Femur (tissue), 1 donor: ENCODE measurements around the gene FGF9.

Experiments used
- DNase-seq: peaks from one replicate; pipeline ENCODE4 v3.0.0-alpha.2; 2017

FGF9 gene

DNA sequence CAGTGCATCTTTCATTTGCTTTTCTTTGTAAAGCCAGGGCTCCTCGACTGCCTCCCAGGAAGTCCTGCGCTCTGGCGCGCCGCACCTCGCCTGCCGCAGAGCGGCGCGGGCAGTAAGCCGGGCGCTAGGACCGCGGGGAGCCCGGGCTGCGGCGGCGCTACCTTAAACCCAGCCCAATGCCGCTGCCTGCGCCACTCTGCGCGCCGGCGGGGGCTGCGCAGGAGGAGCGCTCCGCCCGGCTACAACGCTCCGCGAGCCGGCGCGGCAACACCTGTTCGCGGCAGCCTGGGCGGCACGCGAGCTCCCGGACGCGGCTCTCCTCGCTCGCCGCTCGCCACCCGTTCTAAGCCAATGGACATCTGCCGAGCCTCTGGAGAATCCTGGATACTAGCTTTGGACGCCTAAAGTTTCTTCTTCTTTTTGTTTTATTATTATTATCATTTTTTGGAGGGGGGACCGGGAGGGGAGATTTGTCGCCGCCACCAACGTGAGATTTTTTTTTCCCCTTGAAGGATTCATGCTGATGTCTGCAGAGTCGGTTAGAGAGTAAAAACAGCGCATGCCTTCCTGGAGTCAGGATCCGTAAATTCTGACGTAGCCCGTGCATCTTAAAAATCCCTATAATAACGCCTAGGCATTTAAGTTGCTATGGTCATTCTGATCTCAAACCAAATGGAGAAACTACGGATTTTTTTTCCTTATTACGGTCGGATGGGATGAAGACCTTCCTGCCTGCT, at the start of gene FGF9:
Gene FGF9 (plus strand): TSS at position 191 of the 737 bp plus-strand sequence. CDS start 840 bp downstream, outside the sequence.
- peak; percentile 77 for DNase-seq

DNA sequence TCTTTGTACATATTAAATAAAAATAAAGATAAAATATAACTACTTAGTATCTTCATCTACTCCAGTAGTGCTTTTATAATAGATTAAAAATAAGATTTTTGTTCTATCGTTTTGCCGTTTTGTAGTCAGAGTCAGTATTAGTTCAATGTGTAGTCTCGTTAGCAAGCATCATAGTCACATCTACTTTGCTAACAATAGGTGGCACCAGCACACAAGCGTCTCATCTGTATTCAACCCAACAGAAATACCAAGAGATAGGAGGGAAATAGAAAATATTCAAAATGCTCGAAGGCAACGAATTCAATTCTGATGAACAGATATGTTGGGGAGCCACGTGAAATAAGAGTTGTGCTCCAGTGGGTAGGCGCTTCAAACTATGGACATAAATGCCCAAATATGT, 45.5 kb upstream of the FGF9 start:
- no peak for DNase-seq

DNA sequence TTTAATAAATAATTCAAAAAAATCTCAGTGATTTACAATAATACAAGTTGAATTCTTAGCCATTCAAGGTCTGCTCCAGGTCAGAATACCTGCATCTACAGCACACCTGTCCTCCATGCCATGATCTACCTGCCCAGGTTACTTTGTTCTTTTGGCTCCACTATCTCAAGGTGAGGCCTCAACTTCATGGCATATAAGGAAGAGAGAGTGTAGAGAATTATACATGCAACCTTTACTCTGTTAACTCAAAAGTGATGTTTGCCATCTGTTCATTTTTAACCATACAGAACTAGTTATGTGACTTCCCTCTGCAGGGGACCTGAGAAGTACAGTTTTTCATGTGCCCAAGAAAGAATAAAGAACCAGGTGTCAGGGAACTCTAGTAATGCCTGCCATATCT, 38.7 kb upstream of the FGF9 start:
- DNase-seq: no peak

DNA sequence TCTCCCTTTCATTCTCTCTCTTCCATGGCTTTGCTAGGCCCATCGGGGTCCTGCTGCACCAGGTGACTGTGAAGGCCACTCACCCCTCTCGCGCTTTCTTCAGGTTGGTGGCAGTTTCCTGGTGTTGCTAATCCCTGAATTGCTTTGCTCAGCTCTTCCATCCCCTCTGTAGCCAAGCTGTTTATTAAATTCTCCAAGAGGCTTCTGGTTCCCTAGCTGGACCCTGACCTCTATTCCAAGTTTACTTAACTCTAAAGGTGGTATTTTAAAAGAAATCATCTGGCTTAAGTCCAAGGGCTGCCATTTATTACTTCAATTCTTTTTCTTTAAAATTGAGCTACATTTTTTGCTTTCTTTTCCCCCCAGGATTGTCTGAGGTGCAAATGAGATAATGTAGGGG, 34.2 kb upstream of the FGF9 start:
- DNase-seq: no peak

DNA sequence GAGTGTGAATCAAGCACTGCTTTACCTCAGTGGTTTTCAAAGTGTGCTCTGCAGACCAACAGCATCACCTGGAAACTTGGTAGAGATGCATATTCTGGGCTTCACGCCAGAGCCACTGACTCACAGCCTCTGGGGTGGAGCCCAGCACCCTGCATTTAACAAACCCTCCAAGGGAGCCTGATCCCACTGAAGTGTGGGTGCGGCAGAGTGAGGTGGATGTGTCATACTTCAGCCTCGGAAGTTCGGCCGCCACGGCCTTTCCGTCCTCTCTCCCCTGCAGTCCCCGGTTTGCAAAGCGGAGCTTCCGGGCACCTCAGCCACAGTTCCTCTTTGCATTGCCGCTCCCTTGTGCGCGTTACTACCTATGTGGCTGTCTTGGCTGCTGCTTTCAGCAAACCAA, 33.6 kb upstream of the FGF9 start:
- DNase-seq: peak; percentile 25

DNA sequence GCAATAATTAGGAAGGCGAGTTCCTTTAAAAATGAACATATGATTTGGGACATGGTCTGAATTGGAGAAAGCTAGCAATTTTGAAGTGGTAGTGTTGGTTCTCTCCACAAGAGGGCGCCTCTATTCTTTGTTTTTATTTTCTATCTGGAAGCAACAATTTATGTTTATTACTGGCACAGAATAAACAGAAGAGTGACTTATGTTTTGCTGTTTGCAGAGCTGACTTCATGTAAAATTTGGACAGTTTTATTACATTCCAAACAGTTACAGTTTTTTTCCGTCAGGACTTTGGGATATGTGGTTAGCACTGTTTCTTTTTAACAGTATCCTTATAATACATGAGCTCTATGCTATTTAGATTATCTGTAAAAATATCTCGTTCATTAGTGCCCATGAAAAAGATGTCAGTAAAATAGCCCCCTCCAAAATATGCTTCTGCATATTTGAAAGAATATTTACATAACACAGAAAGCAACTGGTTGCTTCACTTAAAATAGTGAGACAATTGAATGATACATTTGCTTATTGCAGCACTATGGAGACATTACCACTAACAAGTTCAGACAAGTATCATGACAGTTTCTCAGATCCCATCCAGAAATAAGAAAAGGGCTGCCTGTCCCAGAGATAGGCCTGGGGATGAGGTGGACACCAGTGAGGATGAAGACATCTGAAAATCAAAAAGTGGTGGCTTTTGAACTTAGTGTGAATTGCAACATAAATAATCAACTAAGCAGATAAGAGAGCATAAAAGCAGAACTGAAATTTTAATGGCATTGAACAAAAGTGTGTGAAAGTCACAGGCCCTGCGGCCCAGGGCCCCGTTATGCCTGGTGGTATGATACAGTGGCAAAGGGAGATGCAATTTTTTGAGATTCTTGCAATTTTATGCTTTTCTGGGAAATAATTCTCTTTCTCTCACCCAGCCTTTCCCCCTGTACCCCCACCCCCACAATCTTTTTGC, 32.3 kb upstream of the FGF9 start:
- DNase-seq: no peak

DNA sequence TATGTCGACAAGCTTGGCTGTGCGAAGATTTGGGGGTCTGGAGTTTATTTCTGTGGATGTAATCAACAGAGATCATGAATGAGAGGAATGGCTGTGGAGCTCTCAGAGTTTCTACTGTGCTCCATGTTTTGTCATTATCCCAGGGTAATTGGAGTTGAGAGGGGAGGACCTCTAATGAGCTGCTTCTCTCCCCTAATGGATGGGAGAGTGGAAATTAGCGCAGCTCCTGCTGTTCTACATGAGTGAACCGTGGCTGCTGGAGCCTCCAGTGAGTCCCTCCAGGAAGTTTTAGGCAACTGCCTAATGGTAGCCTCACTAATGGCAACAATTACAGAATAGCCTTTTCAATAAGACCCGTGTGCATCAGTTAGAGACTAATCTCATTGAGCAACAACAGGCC, 31.3 kb upstream of the FGF9 start:
- no peak for DNase-seq

DNA sequence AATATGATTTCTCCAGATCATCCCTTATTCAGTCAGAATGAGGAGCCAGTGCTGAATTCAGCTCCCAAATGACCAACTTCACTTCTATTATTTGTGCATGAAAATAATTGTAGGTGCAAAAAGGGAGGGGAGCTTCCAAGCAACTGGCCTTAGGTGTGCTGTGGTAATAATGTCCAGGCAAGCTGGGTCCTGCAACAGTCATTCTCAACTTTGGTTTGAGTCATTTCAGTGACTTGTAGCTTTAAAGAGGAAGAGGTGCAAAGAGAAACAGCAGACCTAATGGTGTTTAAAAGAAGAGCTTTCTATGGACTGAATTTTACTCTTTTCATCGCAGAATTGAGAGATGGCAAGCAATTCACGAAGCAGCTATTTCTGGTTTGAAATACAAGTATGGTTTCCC, 29.2 kb upstream of the FGF9 start:
- no peak for DNase-seq

DNA sequence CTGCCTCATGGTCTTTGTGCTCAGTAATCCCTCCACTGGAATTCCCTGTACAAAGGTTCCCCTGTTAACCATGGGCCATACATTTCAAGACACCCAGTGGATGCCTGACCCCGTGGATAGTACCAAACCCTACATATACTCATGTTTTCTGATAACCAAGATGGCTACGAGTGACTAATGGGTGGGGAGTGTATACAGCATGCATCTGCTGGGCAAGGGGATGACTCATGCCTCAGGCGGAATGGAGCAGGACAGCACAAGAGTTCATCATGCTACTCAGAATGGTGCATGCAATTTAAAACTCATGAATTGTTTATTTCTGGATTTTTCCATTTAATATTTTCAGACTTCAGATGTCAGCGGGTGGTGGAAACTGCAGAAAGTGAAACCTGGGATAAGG, 13.3 kb upstream of the FGF9 start:
- DNase-seq: no peak

DNA sequence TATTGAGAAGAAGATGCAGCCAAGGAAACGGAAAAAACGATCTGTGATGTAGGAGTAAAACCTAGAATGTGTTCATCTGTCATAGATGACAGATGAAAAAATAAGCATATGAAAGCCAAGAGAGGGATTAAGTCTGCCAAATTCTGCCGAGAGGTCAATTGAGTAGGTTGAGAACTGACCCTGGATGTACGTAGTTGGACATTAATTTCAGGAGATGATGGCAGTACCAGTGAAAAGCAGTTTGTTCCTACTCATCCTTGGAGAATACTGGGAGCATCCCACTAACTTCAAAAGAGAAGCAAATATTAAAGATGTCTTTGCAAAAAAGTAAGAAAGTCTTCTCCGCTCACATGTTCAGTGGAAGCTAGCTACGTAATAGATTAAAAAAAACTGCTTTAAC, 11.8 kb upstream of the FGF9 start:
- no peak for DNase-seq

DNA sequence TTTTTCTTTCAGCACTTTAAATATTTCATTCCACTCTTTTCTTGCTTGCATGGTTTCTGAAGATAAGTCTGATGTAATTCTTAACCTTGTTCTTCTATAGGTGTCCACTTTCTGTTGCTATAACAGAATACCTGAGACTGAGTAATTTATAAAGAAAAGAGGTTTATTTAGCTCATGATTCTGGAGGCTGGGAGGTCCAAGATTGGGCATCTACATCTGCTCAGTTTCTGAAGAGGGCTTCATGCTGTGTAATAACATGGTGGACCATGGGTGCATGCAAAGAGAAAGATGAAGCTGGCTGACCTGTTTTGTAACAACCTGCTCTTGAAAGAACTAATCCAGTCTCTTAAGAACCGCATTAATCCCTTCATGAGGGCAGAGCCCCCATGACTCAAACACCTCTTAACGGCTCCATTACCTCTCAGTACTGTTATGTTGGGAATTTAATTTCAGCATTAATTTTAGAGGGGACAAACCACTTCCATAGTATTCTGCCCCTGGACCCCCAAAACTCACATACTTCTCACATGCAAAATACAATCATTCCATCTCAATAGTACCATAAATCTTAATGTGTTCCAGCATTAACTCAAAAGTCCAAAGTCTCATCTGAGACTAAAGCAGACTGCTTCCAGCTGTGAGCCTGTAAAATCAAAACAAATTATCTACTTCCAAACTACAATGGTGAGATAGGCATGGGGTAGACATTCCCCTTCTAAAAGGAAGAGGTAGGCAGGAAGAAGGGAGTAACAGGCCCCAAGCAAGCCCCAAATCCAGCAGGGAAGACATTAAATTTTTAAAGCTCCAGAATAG, 9.6 kb upstream of the FGF9 start:
- DNase-seq: no peak

DNA sequence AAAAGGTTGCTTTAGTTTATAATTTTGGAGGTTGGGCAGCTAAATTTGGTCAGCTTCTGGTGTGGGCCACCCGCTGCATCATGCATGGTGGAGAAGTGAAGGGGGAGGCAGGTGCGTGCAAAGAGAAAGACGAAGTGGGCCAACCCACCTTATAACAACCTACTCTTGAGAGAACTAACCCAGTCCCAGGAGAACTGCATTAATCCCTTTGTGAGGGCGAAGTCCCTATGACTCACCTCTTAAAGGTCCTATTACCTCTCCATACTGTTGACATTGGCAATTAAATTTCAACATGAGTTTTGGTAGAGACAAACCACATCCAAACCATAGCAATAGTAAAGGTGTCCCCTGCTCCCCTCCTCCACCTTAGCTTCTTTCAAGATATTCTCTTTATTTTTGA, 7.7 kb upstream of the FGF9 start:
- DNase-seq: no peak

DNA sequence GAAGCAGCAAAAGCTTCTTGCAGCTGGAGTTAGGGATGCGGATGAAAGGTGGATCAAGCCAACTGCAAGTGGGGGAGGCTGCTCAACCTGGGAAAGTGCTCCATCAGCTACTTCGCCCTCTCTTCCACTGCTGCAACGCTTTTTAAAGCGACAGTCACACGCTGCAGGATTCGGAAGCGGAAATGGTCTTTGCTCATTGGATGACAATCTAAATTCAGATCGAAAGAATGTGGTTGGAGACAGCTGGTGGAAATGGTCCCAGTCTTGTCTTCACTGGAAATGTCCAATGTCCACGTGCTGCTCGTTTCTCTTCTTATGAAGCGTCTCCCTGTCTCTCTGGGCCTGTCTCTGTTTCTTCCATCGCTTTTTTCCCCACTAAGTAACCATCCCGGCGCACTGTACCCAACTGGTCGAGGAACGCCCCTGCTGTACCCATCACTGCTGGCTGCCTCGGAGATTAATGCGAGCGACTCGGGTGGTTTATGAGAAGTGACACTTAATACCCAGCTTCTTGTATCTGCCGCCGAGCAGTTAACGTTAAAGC, 2.1 kb upstream of the FGF9 start:
- no peak for DNase-seq

DNA sequence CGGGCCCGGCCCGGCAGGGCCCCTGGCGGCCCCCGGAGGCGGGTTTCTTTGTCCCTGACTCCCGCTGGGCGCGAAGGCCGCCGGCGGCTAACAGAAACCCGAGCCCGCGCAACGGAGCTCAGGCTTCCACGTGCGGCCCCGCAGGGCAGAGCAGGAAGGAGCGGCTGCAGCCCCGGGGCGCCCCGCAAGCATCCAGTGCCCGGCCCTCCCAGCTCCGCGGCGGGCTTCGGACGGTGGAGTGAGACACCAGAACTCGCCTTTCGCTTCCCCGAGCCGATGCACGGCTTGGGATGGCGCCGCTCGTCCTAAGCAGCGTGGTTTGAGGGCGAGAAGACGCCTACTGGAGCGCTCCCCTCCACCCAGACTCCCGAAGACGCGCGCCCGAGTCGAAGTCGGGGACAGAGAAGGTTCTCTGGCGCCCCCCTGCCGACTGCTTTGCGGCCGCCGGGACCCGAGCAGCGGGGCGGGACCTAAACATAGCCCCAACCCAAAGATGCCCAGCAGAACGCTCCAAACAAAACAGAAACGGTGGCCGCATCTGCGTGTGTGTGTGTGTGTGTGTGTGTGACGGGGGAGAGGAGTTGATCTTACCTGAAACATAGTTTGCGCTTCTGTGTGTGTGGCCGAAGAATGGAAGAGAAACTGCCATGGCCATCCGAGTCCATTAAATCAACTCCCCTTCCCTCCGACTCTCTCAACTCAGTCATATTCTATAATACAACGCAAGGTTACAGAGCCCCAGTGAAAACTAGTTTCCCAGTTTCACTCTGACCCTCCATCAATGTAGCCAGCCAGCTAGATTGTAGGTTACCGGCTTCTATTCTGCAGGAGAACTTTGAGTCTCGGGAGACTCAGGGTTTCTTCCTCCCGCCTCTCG, 629 bp upstream of the FGF9 start:
- peak; percentile 79 for DNase-seq

DNA sequence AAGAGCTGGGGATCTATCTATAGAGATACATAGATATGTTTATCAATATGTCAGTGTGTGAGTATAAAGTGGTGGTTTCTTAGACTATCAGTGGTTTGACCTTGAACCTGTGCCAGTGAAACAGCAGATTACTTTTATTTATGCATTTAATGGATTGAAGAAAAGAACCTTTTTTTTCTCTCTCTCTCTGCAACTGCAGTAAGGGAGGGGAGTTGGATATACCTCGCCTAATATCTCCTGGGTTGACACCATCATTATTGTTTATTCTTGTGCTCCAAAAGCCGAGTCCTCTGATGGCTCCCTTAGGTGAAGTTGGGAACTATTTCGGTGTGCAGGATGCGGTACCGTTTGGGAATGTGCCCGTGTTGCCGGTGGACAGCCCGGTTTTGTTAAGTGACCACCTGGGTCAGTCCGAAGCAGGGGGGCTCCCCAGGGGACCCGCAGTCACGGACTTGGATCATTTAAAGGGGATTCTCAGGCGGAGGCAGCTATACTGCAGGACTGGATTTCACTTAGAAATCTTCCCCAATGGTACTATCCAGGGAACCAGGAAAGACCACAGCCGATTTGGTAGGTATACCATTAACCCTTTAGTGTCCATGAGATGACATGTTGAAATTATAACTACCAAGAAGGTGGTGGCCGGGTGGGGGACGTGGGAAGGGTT, 880 bp downstream of the FGF9 start:
- DNase-seq: no peak

DNA sequence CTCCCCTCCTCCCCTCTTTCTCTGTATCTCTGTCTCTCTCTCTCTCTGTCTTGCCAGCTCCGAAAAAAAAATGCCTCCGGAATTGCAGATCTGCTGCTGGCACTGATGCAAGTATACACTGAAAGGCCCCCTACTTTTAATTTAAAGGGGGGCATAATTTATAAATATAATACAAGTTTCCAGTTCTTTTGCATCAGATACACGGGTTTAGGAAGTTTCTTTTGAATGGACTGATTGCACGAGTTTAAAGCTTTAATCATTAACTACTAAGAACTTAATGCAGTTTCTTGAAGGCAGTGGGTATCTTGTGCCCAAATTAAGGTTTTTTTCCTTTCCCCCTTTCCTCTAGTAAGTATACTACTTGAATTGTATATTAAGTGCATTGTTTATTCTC, 1.4 kb downstream of the FGF9 start:
- no peak for DNase-seq

DNA sequence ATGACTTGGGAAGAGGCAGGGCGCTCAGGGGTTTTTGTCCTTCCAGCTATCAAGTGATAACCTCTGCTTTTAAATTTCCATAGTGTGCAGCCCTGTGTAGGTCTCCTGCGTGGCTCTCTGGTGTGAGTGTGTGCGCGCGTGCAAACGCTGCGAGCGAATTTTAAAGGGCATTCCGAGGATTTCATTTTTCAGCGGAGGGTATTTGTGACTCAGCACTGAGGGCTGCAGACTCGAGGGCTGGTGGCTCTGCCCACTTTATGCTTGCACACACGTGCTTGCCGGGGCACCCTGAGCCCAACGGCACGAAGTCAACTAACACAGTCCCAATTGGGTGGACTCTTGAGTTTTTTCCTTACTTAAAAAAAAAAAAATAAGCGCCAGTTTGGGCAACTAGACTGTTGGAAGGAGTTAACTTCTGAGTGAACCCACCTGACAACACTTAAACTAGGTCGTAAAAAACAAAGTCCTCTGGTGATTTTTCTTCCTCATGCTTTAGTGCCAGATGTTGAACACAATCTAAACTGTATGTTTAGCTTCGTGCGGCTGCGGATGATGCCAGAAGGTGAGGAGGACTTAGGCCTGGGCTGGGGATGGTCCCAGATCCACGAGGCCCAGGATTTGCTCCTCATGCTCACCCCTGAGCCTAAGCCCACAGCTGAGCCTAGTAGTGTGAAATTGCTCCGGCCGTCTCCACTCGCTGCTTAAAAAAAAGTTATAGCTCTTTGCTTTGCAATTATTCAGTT, 2.1 kb downstream of the FGF9 start:
- no peak for DNase-seq

DNA sequence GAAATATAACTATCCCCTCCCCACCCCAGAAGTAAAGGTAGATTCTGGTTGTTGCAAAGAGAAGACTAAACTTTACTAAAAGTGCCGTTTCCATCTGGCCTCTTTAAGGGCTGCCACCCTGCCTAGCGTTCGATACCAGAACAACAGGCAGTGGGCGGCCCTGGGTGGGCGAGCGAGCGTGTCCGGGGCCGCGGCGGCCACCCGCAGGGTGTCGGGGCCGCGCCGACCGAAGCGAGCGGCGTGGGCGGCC, 2.6 kb downstream of the FGF9 start:
- no peak for DNase-seq

DNA sequence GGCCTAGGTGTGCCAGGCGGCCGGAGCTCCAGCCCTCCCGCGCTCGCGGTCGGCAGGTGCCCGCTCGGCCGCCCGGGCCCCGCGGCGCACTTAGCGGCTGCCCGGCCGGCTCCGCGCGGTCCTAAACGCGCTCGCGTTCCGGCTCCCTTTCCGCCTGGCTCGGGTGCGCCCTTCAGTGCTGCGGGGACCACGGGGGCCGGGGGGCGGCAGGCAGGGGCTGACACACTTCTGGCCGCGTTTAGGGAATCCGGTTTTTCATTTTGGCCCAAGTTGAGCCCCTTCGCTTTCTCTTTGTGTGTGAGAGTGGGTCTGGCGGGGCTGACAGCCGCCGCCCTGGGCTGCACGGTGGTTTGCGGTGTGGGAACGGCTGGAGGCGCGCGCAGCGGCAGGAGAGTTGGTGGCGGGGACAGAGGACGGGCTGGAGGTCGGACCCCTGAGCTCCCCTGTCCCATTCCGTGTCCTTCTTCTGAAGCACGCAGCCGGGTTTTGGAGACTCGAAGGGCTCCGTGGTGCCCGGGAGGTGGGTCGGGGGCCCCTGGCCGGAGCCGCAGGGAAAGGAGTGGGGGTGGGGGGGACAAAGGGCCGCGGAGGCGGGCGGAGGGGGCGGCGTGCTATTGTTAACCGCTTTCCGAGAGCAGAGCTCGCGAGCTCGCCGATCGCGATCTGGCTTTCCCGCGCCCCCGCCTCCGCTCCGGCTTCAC, 3.1 kb downstream of the FGF9 start:
- peak; percentile 59 for DNase-seq

DNA sequence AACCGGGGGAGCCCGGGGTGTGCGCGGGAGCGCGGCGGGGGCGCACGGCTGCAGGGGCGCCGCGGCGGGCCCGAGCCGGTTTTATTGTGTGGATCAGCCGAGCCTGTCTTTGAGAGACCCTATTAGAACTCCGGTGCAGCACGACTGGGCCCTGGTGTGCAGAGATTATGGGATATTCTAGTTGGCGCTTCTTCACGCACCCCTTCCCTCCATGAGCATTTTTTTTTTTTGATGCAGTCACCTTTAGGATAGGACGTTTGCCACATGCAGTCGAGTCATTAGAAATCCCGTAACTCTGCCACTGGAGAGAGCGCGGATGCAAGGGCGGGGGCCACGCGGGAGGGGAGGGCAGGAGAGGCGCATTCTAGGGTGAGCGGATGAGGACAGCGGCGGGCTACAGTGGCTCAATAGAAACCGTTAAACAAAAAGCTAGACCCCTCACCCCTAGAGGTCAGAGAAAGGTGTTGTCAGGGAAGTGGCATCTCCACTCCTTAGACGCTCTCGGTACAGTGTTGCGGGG, 3.7 kb downstream of the FGF9 start:
- DNase-seq: no peak
